CD4-positive, alpha-beta T cell treated with Interleukin-6 for 4 hours (primary cell): ENCODE results near the gene METTL24.

Source experiments
- DNase-seq: peaks from one replicate; pipeline ENCODE4 v3.0.0-alpha.2; 2020; ENCODE audit warnings: mixed read lengths

Gene METTL24, protein sequence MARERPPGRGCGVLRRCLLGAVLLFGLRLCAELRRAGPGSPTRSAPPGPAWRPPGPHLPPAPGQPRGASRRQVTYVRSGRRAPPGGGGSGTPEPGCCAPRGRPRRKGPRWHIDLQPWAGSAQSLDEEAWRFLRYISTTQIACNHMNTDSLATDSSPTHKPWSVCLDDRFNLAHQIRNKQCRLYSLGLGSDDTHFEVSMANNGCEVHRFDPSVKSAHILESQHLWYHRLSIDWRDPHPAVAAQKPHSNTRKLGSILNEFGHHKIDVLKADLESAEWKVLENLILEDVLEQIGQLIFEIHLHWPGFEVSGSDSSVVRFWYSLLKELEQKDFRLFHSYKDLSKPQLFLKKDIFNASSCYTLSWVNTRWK

DNA sequence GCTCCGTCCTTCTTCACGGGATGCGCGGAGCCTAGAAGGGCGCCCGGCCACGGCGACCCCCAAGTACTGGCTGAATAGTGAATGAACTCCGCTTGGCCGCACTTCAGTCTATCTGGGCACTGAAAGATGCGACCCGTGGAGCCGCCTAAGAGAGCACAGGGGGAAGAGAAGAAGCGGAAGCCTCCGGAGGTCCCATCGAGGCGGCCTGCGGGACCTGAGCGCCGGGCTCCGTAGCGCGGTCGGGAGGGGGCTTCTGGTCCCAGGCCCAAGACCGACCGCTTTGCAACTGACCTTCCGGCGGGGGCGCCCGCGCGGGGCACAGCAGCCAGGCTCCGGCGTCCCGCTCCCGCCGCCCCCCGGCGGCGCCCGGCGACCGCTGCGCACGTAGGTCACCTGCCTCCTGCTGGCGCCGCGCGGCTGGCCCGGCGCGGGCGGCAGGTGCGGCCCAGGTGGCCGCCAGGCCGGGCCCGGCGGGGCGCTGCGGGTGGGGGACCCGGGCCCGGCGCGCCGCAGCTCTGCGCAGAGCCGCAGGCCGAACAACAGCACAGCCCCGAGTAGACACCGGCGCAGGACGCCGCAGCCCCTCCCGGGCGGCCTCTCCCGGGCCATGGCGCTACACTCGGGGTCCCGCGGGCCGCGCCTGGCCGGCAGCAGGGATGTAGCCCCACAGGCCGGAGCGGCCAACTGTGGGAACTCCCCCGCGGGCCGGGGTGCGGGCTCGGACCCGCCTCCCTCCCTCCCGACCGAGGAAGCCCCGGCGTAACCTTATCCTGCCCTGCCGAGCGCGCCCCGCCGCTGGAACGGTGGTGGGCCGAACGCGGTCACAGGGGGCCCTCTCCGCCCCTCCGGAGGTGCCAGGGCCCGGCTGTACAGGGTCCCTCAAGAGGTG is at the start of gene METTL24:
Gene METTL24, minus strand, starts transcription at position 686 of the 889 bp plus-strand sequence. Its CDS starts 77 bp downstream, at position 609.
- peak; percentile 7 for DNase-seq

DNA sequence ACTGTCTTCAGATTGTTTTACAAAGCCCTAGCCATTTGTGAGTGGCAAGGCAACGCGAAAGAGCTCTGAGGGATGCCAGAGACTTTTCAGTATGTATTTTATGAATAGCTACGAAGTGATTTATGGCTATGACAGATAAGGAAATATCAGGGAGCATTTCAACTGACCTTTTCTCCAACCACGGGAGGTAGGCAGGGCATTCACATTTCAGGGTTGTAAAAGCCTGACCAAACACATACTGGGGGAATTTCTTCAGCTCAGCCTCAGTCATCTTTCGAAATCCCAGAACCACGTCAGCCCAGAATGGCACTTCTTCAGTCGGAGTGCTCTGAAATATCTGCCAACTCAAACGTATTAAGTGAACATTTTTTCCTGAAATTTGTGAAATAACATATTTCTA is 46.5 kb upstream of the METTL24 start:
- no peak for DNase-seq

DNA sequence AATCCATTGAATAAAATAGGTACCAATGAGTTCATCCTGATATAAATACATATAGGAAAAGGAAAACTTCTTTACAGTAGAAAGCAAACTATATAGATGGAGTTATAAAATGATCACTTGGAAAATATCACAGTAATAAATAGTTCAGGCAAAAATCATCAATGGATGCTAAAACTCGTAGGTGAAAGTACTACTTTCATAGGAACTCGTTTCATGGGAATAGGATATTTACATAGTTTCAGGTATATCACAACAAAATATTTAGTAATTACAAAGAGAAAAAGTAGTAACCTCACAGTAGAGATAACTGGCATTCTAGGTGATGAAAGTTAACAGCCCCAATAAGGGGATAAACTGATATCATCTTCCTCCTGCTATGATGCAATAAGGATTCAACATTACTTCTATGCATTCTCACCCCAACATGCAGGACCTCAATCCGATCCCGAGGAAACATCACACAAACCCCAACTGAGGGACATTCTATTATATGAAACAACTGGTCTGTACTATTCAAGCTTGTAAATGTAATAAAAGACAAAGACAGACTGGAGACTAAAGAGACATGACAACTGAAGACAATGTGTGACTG is 43.5 kb upstream of the METTL24 start:
- DNase-seq: no peak

DNA sequence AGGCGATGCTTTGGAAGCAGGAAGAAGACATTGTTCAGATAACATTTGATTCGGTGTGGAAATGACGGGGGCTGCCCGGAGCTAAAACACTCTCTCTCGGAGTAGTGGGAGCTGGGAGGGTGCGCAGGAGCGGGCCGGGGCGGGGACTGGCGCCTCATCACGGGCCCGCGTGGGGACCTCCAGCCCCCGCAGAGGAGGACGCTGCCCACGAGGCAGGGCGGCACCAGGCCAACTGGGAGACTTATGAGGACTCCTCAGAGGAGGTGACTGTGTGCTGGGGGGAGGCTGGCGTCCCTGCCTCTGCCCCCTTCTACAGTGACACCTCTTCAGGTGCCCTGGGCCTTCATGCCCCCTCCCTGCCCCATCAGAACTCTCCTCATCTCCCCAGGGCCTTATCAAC is 42.1 kb upstream of the METTL24 start:
- no peak for DNase-seq

DNA sequence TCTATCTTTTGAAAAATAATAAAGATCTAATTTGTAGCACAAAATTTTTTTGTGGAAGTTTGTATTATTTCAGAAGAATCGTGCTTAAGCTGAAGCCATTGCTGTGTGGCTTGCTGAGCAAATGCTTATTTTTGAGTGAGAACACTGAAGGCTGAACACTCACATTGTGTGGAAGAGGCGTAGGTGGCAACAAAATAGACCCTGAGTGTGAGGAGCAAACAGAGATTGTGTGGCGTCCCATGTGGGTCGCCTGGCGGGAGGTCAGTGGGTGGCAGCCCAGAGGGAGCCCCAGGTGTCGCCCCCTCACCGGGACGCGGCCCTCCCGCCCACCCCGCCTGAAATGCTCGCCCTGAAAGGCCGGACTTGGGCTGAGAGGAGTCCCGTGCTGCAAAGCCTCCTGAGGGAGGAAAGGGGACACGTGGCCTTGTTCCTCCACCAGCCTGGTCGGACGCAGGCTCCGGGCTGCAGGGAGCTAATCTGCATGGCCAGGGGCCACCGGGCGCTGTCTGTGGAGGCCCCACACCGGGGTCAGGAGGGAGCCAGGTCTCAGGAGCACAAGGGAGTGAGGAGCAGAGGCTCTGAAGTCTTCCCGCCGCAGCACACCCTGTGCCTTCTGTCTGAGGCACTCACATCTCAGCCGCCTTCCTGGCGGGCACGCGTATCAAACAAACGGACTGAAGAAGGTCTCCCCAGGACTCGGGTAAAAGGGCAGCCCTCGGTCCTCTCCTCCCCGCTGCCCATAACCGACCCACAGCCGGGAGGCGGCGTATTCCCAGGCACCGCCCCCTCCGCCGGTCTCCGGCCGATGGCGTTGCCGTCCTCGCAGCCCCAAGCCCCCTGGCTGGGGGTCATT is 41.3 kb upstream of the METTL24 start:
- DNase-seq: no peak

DNA sequence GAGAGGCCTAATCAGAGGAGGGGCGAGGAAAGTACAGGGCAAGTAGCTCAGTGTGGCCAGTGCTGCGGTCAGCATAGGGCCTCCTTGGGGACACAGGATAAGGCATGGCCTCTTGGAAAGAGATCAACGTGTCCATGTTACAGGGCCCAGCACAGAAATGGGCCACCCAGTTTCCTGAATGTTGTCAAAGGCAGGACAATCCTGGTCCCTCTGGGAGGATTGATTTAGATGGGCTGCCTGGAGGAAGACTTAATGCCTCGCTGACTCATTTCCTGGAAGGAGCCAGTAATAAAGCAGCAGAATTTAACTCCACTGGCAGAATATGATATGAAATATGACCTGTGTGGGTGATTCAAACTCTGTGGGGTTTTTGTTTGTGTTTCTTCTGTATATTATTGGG is 40.6 kb upstream of the METTL24 start:
- no peak for DNase-seq

DNA sequence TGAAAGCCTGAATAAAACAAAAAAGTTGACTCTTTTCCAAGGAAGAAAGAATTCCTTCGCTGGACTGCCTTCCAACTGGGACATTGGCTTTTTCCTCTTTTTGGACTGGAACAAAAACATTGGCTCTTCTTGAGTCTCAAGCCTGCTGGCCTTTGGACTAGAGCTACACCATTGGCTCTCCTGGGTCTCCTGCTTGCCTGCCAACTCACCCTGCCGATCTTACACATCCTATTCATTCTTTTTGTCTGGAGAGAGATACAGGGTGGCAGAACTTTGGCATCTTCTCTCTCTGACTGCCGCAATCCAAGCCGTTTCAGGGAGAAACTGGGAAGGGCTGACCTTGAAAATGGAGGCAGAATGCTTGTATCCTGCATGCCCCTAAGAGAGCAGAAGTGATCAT is 37.1 kb upstream of the METTL24 start:
- DNase-seq: no peak

DNA sequence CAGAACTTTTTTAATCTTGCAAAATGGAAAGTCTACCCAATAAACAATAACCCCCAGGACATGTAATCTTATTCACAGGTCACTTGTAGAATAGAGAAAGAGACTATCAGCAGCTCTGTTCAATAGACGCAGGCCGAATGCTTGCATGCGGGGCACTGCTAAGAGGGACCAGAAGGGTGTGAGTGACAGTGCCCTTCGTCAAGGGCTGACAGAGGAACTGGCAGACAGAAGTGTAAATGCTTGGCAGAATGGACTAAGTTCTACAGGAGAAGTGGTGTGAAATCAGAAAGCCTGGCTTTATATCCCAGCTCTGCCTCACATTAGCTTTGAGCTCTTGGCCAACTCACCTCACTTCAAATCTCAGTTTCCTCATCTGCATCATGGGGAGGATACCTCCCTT is 36.3 kb upstream of the METTL24 start:
- DNase-seq: no peak

DNA sequence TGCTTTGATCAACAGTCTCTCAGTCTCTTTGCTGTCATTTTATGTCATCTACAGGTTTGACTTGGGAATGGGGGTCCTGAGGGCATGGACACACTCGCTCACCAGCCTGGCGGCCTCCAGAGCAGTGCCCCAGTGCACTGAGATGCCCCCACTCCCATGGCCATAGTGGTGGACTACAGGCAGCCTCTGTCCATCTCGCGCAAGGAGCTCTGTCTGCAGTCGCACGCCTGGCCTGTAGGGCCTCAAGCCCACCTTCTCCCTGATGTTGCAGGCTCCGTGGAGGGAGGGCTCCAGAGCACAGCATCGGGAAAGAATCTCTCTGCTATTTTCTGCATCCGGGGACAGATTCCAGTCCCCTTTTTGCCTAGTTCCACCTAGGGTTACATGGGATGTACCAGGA is 34.6 kb upstream of the METTL24 start:
- DNase-seq: no peak

DNA sequence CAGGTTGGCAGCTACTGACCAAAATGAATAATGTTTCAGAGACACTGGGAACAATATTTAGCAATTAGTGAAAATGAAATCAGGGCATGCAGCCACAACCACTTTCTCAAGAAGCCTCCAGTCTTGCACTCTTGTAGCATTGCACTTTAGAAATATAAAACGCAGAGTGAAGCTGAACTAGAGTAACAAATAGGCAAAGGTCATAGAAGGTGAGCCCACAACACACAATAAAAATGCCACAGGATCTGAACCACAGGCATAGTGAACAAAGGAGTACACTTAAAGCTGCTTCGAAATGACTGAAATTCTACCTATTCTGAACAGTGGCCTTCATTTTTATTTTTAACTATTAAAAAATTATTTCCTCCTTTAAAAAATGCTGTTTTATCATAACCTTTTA is 32.3 kb upstream of the METTL24 start:
- DNase-seq: no peak

DNA sequence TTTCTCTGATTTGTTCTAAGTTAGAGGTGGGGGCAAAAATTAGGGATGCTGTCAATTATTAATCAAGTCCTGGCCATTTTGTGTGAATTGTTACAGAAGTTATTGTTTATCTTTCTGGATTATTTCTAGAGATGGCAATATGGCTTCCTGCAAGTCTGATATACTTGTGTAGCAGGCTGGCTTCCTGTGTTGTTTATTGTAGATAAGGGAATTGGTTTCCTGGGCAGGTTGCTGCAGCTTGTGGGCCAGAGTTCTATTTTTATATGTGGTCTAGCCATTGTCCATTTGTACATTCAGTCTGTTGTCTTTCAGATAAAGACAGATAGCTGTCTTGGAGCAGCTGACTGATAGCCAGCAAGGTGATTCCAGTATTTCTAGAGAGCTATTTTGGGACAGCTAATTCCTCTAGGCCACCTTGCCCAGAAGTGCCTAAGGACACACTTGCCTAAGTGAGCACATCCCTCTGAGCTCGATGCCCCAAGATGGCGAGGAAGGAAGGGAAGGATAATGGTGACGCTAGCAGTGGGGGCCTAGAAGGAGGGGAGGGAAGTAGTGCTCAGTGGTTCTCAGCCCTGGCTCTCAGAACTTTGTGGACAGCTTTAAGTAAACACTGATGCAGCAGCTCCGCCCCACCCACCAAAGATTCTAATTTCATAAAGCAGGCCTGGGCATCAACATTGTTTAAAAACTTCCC is 31.7 kb upstream of the METTL24 start:
- no peak for DNase-seq

DNA sequence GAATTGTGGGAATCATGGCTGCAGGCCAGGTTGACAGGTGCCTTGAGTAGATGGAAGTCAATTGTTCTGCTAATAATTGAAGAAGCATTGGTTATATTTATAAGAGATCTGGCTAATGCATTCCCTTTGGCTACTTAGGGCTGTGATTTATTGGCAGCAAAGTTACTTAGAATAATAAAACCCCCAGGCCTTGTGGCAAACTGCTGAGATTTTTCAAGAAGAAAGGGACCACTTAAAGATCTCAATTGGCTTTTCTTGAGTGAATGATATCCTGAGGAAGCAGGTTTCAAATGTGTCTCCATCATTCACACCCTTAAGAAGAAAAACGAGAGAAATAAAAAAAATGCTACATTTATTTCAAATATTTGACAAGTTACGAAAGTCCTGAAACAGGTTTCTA is 29.8 kb upstream of the METTL24 start:
- DNase-seq: no peak

DNA sequence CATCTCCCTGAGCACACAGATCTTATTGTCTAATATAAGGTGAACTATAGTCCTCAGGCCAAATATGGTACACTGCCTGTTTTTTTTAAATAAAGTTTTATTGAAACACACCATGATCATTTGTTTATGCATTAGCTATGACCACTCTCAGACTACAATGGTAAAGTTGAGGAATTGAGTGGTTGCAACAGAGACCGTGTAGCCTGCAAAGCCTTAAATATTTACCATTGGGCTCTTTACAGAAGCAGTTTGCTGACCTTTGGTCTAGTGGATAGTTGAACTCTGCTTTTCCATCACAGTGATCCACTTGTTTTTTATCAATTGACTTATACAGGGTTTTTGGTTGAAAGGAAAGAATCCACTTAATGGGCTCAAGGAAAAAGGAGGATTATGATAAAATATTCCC is 27.3 kb upstream of the METTL24 start:
- DNase-seq: no peak

DNA sequence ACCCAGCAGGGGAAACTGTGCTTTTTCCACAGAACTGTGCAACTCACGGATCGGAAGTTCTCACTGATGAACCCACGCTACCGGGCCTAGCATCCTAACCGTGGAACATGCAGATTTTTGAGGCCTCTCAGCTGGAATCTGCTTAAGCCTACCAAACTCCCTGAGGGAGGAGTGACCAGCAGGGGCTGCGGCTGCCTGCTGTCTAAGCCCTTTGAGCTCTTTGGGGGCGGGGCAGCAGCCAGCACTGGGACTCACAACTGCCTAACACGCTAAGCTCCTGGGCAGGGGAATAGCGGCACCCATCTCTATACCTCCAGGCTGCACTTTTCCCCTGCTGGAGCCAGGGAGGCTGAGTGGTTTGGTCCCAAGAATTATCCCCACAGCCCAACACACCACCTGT is 20.4 kb upstream of the METTL24 start:
- DNase-seq: no peak

DNA sequence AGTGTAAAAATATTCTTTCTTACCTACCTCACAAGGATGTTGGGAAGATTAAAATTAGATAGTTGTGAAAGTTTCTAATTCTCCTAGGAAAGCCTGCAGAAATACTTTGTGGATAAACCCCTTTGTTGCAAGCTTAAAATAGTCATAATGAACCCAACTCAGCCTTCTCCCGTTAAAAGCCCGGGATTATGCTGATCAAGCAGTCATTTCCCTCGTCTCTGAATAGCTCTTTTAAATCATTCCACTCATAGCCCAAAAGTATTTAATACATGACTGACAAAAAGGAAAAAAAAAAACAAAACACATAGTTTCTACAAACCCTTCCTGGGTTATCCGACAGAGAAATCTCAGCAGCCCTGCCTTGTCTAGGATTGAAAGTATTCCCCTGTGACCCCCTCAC is 10.9 kb upstream of the METTL24 start:
- DNase-seq: no peak

DNA sequence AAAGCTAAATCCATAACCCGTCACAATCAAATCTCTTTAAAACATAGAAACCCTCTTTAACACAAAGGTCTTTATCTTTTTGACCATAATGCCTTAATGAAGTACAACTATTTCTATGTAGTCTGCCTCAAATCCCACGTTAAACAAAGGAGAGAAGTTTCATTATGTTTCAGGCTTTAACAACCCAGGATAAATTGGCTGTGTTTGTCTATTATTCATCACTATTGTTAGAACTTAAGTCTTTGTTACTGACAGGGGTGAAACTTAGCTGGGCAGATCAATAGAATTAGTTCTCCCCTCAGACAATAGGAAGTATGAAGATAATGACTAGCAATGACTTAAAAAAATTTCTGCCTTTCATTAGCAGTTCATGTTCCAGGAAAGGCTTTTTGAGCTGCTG is 10.1 kb upstream of the METTL24 start:
- no peak for DNase-seq

DNA sequence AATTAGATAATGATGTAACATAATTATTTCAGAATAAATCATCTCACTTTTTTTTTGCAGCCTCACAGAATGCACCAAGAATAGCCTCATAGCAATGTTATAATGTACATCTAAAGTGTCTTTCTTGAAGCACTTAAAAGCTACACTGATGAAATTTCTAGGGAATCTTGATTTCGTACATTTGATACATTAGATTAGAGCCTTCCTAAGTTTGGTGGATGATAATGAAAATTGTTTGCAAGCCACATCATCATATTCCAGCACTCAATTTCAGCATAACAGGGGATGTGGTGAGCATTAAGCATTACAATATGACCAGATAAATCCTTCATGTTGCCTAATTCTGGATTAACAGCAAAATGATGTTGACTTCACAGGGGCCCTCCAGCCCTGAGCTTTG is 9.7 kb upstream of the METTL24 start:
- no peak for DNase-seq

DNA sequence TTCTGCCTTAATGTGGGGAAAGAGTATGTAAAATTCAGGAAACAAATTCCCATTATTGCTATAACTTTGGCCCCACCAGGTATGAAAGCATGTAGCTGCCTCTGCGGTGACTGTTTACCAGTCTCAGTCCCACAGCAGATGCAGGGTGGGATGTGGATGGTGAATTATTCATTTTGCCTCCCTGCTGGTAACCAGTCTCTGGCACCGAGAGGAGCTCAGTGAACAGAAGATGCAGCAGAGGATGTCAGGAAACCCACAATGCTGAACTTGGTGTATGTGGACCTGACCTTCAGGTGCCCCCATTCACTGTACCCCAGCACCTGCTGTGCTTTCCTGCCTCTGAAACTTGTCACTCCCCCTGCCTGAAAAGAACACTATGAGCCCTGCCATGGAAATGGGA is 8.8 kb upstream of the METTL24 start:
- DNase-seq: no peak

DNA sequence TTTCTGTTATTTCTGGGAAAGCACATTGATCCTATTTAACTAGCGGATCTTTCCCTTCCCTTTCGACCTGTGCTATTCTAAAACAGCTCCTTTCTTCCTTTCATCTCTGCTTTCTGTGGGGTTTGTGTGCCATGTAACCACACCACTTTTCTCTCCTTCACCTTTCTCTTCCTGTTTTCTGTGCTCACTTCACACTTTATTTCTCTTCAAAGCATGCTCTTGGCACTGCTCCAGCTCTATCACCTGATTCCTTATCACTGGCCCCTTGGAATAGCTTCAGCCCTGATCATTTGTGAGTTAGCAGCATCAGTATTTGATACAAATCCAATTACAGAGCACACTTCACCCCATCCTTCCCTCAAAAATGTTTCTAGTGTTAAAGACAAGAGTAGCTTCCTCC is 8.1 kb upstream of the METTL24 start:
- DNase-seq: no peak

DNA sequence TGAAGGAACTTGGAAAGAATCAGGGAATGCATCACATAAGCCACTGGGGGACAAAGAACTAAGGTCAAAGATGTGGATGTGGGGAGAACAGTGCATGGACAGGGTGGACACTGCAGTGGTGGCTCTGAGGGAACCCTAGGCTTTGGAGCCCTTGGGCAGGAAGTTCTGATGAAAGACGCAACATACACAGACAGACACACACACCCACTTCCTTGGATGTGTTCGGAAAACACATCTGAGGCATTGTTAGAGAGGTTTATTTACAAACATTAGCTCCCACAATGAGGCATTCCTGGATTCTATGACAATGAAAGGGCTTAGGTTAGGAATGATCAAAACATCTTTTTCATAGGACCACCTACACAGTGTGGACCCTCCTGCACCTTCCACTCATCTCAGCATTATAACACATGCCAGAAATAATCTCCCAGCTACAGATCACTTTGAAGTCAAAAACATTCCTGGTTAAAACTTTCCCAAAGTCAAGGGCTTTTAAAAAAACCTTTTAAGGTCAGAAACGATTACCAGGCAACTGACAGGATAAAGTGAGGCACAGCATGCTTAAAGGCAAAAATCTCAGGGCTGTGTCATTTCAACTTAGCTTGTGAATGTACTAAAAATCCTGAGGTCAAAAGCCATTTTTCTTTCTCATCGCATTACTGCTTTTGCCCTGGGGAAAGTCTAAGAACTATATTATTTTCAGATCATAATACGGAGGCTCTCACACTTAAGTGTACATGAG is 6.4 kb upstream of the METTL24 start:
- DNase-seq: no peak

DNA sequence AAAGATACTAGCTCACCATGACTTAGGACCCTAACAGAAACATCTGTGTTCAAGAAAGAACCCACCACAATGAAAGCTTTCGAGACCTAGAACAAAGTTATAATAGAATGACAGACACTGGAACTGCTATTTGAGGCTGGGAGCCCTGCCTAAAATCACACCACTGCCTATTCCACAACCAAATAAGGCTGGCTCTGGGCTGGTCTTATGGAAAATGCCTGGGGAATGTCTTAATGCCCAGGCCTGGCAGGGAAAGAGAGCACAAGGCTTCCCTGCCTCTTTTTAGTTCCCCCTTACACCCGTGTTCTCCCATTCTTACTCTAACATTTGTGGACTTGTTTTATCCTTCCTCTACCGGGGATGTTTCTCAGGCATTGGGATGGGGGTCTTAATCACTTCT is 5.6 kb upstream of the METTL24 start:
- no peak for DNase-seq

DNA sequence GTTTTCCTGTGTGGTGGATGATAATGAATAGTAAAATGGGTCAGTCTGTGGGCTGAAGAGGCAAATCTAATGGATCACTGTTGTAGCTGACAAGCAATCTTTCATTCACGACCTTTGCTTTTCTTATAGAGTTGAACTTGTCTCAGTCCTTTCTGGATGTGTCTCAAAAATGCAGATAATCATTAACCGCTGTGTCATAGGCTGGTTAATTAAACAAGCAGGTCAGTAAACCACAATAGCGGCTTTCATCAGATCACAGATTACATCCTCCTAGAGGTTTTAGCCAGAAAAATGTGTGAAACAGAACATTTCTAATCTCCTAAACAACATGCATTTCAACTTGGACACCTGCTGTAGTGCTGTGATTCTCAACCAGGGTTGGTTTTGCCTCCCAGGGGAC is 2.5 kb upstream of the METTL24 start:
- DNase-seq: no peak
